OCI-M2 (cell line): ENCODE measurements around the gene LDLRAD4.
"Not testable (repeated sequence)": the region's sequence is repeated elsewhere in the genome, so short reads cannot be mapped to it uniquely, and the experiment has no call there.

Experiments used
- DNase-seq: peaks from one replicate; lab custom pipeline; 2025; ENCODE audit not compliant: unreplicated experiment; lab: John Stamatoyannopoulos, UW

The LDLRAD4 gene

DNA sequence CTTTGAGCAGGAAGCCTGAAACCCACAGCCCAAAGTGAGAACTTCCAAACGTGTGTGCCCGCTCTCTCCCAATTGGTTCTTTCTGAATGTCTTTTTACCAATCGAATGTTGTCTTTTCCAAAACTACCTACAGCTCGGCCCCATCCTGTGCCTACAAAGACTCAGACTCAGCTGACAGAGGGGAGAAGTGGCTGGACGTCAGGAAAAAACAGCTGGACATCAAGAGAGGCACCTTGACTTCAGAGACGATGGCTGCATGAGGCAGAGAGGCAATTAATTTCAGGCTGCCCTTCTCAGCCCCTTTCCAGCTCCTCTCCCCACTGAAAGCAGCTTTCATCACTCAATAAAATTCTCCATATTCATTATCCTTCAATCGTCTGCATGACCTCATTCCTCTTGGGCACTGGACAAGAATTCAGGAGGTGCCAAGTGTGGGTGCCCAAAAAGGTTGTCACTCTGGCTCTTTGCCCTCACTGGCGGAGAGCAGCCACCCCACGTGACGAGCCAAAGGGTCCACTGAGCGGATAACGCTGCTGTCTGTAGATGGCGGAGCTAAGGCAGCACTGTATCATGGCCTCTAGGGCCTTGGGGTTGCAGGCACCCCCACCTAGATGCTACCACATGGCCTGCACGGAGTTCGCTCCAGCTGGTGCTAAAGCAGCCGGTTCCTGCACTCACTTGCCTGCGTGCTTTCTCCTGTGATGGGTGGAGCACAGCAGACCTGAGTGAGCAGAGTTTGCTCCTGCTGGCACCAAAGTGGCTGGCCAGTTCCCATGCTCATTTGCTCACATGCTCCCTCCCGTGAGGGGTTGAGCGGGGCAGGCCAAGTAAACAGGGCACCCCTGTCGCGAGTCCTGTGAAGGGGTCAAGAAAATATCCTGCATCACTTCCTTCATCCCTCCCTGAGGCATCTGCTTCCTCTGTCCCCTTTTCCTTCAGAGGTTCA is 469.9 kb downstream of the LDLRAD4 start:
- no peak for DNase-seq

DNA sequence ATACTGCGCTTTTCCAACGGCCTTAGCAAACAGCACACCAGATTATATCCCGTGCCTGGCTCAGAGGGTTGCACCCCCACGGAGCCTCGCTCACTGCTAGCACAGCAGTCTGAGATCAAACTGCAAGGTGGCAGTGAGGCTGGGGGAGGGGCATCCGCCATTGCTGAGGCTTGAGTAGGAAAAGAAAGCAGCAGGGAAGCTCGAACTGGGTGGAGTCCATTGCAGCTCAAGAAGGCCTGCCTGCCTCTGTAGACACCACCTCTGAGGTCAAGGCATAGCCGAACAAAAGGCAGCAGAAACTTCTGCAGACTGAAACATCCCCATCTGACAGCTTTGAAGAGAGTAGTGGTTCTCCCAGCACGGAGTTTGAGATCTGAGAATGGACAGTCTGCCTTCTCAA is 471.5 kb downstream of the LDLRAD4 start:
- not testable (repeated sequence) for DNase-seq

DNA sequence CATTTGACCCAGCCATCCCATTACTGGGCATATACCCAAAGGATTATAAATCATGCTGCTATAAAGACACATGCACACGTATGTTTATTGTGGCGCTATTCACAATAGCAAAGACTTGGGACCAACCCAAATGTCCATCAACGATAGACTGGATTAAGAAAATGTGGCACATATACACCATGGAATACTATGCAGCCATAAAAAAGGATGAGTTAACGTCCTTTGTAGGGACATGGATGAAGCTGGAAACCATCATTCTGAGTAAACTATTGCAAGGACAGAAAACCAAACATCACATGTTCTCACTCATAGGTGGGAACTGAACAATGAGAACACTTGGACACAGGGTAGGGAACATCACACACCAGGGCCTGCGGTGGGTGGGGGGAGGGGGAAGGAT is 476.8 kb downstream of the LDLRAD4 start:
- not testable (repeated sequence) for DNase-seq

DNA sequence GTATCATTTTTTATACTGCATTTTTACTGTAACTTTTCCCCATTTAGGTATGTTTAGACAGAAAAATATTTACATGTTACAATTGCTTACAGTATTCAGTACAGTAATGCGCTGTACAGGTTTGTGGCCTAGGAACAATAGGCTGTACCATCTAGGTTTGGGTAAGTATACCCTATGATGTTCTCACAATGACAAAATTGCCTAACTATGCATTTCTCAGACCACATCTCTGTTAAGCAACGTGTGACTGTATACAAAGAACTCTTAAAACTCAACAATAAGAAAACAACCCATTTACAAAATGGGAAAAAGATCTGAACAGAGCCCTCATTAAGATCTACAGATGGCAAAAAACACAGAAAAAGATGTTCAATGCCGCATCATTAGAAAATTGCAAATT is 478.4 kb downstream of the LDLRAD4 start:
- no peak for DNase-seq

DNA sequence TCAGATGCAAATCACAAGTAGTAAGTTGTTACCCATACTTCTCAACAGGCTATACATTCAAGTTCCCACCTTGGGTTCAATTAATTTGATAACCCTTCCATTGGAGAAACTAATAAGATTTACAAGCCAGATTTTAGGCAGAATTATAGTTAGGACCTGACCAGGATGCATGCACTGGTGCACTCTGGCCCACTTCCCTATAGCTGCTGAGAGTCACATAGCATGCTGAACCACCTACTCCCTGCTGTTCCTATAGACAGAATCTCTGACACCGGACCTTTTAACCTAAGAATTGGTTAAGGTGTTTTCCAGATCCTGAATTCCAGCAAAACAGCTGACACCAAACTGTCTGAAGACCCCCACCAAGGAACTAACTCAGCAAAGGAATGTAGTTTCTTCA is 481.6 kb downstream of the LDLRAD4 start:
- DNase-seq = no peak
